OCI-LY1 (cell line): ENCODE results near the gene ERMAP.
"Not testable (repeated sequence)": the region's sequence is repeated elsewhere in the genome, so short reads cannot be mapped to it uniquely, and the experiment has no call there.

Experiments used
- H2AFZ ChIP-seq: fragments of 200-600 bp; sonication (generic), shearing (Covaris generic); 2 replicates; pipeline ENCODE4 v1.6.0; 2014; ENCODE audit warnings: antibody characterized with exemption, mild to moderate bottlenecking, low read length
- H3F3A ChIP-seq: fragments of 200-600 bp; sonication (generic), shearing (Covaris generic); 2 replicates; pipeline ENCODE4 v1.6.0; 2014; ENCODE audit warnings: mild to moderate bottlenecking, antibody characterized with exemption, low read length, moderate library complexity; ENCODE audit not compliant: insufficient read depth
- H3K27ac ChIP-seq: fragments of 200-600 bp; sonication (generic); 2 replicates; pipeline ENCODE4 v1.5.1; 2014; ENCODE audit warnings: low read length, mixed run types, mild to moderate bottlenecking, low read depth; ENCODE audit not compliant: poor library complexity, severe bottlenecking
- H3K27me3 ChIP-seq: fragments of 200-600 bp; sonication (generic); 2 replicates; pipeline ENCODE4 v1.6.0; 2014; ENCODE audit warnings: antibody characterized with exemption, mild to moderate bottlenecking, low read length, moderate library complexity; ENCODE audit not compliant: insufficient read depth
- H3K36me3 ChIP-seq: fragments of 200-600 bp; sonication (generic); 2 replicates; pipeline ENCODE4 v1.6.1; 2014; ENCODE audit warnings: mild to moderate bottlenecking, antibody characterized with exemption, low read length, moderate library complexity, mixed read lengths; ENCODE audit not compliant: insufficient read depth
- H3K4me1 ChIP-seq: fragments of 200-600 bp; sonication (generic); 2 replicates; pipeline ENCODE4 v1.5.1; 2014; ENCODE audit warnings: mild to moderate bottlenecking, low read length, moderate library complexity; ENCODE audit not compliant: insufficient read depth, severe bottlenecking
- H3K4me2 ChIP-seq: fragments of 200-600 bp; sonication (generic), shearing (Covaris generic); 2 replicates; pipeline ENCODE4 v1.6.1; 2014; ENCODE audit warnings: low read length
- H3K4me3 ChIP-seq: fragments of 200-600 bp; sonication (generic); 2 replicates; pipeline ENCODE4 v1.5.1; 2014; ENCODE audit warnings: low read length, low read depth, mild to moderate bottlenecking, mixed read lengths; ENCODE audit not compliant: poor library complexity, severe bottlenecking
- H3K79me2 ChIP-seq: fragments of 200-600 bp; shearing (Covaris generic); 2 replicates; pipeline ENCODE4 v1.6.1; 2016; ENCODE audit warnings: mixed run types, low read length, mixed read lengths; ENCODE audit not compliant: insufficient read depth
- H3K9ac ChIP-seq: fragments of 200-600 bp; sonication (generic), shearing (Covaris generic); 2 replicates; pipeline ENCODE4 v1.6.1; 2014; ENCODE audit warnings: mild to moderate bottlenecking, low read length, mixed read lengths
- H3K9me2 ChIP-seq: fragments of 200-600 bp; sonication (generic), shearing (Covaris generic); 2 replicates; pipeline ENCODE4 v1.6.1; 2014; ENCODE audit warnings: low read depth, mild to moderate bottlenecking, low read length, mixed read lengths
- H3K9me3 ChIP-seq: fragments of 200-600 bp; shearing (Covaris generic); 2 replicates; pipeline ENCODE4 v1.6.1; 2014; ENCODE audit warnings: low read length, mixed read lengths
- H4K20me1 ChIP-seq: fragments of 200-600 bp; sonication (generic), shearing (Covaris generic); 2 replicates; pipeline ENCODE4 v1.6.0; 2016; ENCODE audit warnings: mild to moderate bottlenecking, low read length; ENCODE audit not compliant: insufficient read depth
- EZH2 ChIP-seq: fragments of 200-600 bp; sonication (generic), shearing (Covaris generic); IDR thresholded peaks from 2 replicates; pipeline ENCODE4 v1.8.0; 2017; ENCODE audit warnings: borderline replicate concordance, mixed run types, mild to moderate bottlenecking, antibody characterized with exemption, low read length, moderate library complexity, mixed read lengths
- TF ChIP-seq, protein P1 (sequence below): fragments of 200-600 bp; sonication (generic), shearing (Covaris generic); IDR thresholded peaks from 2 replicates; pipeline ENCODE4 v1.5.1; 2017; ENCODE audit warnings: mild to moderate bottlenecking, antibody characterized with exemption, low read length, moderate library complexity, mixed read lengths

ERMAP gene

GRCh38 chr1:42851960-42852607 is 35.2 kb downstream of the ERMAP start:
- Histone ChIP-seq H3K9me2 (no peaks in the 10 kb centered on the region), H3K4me3 (no peak overlapping the region), H3K4me1 (peaks cover 17% of the 10 kb centered on the region), H3K27ac (no peak overlapping the region), H4K20me1 (no peaks in the 10 kb centered on the region), H3K9me3 (peaks cover 12% of the 10 kb centered on the region), H3F3A (no peaks in the 10 kb centered on the region), H2AFZ (no peak overlapping the region), H3K79me2 (no peaks in the 10 kb centered on the region), H3K27me3 (no peaks in the 10 kb centered on the region), H3K9ac (no peak overlapping the region), H3K36me3 (peaks cover 49% of the 10 kb centered on the region), H3K4me2 (no peak overlapping the region)
- TF ChIP-seq EZH2: no peak
- TF ChIP-seq, protein P1, sequence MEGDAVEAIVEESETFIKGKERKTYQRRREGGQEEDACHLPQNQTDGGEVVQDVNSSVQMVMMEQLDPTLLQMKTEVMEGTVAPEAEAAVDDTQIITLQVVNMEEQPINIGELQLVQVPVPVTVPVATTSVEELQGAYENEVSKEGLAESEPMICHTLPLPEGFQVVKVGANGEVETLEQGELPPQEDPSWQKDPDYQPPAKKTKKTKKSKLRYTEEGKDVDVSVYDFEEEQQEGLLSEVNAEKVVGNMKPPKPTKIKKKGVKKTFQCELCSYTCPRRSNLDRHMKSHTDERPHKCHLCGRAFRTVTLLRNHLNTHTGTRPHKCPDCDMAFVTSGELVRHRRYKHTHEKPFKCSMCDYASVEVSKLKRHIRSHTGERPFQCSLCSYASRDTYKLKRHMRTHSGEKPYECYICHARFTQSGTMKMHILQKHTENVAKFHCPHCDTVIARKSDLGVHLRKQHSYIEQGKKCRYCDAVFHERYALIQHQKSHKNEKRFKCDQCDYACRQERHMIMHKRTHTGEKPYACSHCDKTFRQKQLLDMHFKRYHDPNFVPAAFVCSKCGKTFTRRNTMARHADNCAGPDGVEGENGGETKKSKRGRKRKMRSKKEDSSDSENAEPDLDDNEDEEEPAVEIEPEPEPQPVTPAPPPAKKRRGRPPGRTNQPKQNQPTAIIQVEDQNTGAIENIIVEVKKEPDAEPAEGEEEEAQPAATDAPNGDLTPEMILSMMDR: no peak

DNA sequence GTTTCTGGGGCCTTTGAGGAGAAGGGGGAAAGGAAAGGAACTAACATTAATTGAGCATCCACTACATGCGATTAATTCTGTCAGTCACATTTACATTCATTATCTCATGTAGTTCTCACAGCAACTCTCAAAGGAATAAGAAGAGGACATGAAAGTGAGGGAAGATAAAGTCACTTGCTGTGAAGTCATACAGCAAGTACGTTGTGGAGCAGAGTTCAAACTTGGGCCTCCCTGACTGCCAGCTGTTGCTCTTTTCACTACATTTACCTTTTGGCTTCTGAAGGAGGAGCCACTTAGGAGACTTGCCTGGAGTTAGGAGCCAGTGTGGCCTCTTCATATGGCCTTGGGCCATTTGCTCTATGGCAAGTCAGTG is 35.7 kb downstream of the ERMAP start:
- H3K4me3 ChIP-seq: no peak overlapping the region
- no peak overlapping the region for H3K4me2 ChIP-seq
- no peak for TF ChIP-seq EZH2
- TF ChIP-seq, protein P1: no peak
- H3K27ac ChIP-seq: no peak overlapping the region
- H3K79me2 ChIP-seq: no peaks in the 10 kb centered on the region
- no peak overlapping the region for H3K9ac ChIP-seq
- H2AFZ ChIP-seq: no peak overlapping the region
- no peaks in the 10 kb centered on the region for H3K9me2 ChIP-seq
- peaks cover 12% of the 10 kb centered on the region for H3K9me3 ChIP-seq
- no peaks in the 10 kb centered on the region for H3K27me3 ChIP-seq
- no peaks in the 10 kb centered on the region for H4K20me1 ChIP-seq
- peaks cover 12% of the 10 kb centered on the region for H3K4me1 ChIP-seq
- no peaks in the 10 kb centered on the region for H3F3A ChIP-seq
- peaks cover 49% of the 10 kb centered on the region for H3K36me3 ChIP-seq

DNA sequence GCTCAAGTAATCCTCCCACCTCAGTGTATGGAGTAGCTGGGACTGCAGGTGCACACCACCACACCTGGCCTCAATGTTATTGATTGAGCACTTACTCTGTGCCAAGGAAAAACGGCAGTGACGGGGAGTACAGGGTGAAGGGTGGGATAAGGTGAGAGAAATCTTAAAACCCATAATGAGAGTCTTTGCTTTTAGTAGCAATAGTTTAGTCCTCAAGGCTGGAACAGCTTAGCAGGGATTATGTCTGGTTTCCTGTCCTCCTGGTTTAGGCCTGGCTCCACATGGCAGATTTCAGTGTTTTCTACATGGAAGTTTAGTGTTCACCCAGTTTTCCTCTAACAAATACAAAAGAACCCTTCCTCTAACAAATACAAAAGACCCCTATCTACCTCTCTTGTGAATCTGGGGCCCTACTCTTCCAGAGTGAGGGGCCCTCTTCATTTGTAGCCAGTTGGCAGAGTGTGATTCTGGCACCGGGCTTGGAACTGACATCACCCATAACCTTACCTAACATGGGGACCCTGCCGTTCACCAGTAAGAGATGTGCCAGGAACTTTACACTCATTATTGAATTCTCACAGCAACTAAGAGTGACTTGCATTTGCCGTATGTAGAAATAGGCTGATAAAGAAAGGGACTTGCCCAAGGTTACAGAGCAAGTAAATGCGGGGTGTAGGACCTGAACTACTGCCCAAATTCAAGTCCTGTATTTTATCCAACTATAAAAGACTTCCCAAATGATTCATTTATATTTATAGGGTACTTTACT is 36.4 kb downstream of the ERMAP start:
- Histone ChIP-seq H3K4me1 (peaks cover 5% of the 10 kb centered on the region), H3K4me2 (no peak overlapping the region), H3K4me3 (no peak overlapping the region), H3K27ac (no peak overlapping the region), H3F3A (no peaks in the 10 kb centered on the region), H3K79me2 (no peaks in the 10 kb centered on the region), H3K9me3 (peaks cover 12% of the 10 kb centered on the region), H3K9me2 (no peaks in the 10 kb centered on the region), H4K20me1 (no peaks in the 10 kb centered on the region), H3K9ac (no peak overlapping the region), H3K36me3 (peaks cover 48% of the 10 kb centered on the region), H2AFZ (no peak overlapping the region), H3K27me3 (no peaks in the 10 kb centered on the region)
- no peak for TF ChIP-seq EZH2
- TF ChIP-seq, protein P1: no peak

DNA sequence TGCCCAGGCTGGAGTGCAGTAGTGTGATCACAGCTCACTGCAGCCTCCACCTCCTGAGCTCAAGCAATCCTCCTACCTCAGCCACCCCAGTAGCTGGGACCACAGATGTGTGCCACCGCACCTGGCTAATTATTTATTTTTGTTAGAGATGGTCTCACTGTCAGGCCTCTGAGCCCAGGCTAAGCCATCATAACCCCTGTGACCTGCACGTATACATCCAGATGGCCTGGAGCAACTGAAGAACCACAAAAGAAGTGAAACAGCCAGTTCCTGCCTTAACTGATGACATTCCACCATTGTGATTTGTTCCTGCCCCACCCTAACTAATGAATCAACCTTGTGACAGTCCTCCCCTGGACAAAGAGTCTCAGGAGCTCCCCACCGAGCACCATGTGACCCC is 39.6 kb downstream of the ERMAP start:
- not testable (repeated sequence) for H3K79me2 ChIP-seq, H3K9ac ChIP-seq, H3K4me2 ChIP-seq, H3K4me3 ChIP-seq, H3K4me1 ChIP-seq, H3K27ac ChIP-seq, H2AFZ ChIP-seq, H3K27me3 ChIP-seq, H3K9me2 ChIP-seq, H4K20me1 ChIP-seq, H3F3A ChIP-seq
- Histone ChIP-seq H3K9me3 (peaks cover 11% of the 10 kb centered on the region), H3K36me3 (peaks cover 16% of the 10 kb centered on the region)

DNA sequence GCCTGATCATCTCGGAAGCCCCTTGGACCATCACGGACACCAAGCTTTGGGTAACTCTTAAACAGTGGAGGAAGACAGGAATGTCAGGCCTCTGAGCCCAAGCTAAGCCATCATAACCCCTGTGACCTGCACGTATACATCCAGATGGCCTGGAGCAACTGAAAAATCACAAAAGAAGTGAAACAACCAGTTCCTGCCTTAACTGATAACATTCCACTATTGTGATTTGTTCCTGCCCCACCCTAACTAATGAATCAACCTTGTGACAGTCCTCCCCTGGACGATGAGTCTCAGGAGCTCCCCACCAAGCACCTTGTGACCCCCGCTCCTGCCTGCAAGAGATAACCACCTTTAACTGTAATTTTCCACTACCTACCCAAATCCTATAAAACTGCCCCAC is 42.4 kb downstream of the ERMAP start:
- not testable (repeated sequence) for H3K36me3 ChIP-seq, H3K9ac ChIP-seq, H4K20me1 ChIP-seq, H3K9me2 ChIP-seq, H3K4me3 ChIP-seq, H3K27ac ChIP-seq, H3K79me2 ChIP-seq, H3K27me3 ChIP-seq, H3K9me3 ChIP-seq, H3K4me2 ChIP-seq, H2AFZ ChIP-seq, H3K4me1 ChIP-seq, H3F3A ChIP-seq
